Skeletal muscle cell (primary cell): ENCODE results near the gene ZSCAN20.

Experiments used
- DNase-seq: peaks from one replicate; pipeline ENCODE4 v3.0.0-alpha.2; 2010; ENCODE audit warnings: low read depth
- H3K4me3 ChIP-seq: 2 replicates; pipeline ENCODE4 v1.5.1; 2011; ENCODE audit warnings: low read depth, mild to moderate bottlenecking, control low read depth, low read length, moderate library complexity

Gene ZSCAN20

DNA sequence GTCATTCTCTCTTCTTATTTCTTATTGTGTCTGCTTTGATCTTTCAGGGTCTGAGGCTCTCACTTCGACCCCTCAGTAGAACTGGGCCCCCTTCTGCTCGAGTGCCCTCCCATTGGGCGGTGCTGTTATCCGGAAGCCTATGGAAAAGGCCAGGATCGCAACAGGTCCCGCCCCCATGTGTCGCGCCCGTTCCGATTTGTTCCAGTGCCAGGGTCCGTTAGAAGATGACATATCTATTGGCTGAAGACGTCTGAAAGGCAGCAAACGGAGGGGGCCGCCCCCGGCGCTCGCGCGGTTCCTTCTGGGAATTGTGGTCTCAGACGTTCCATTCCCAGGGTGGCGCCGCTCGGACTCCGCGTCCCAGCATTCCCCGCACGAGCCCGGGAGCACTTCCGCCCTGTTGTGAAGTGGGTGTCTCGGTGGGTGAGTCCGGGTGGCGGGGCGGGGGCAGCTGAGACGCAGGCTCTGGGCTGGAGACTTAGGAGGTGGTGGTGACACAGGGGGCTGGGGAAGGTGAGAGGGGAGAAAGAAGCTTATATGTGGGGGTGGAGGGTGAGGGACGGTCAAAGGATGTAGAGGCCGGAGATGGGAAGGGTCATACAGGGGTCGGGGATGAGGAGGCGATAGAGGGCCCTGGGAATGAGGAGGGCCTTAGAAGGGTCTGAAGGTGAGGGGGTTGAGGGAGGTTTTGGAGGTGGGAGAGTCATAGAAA lies at the start of gene ZSCAN20:
ZSCAN20 (plus strand) TSS at position 377 of the 712 bp plus-strand sequence. CDS start 6,644 bp downstream, outside the sequence.
- DNase-seq: peak; percentile 95
- peak within 1 kb of the TSS; percentile 73 for H3K4me3 ChIP-seq

DNA sequence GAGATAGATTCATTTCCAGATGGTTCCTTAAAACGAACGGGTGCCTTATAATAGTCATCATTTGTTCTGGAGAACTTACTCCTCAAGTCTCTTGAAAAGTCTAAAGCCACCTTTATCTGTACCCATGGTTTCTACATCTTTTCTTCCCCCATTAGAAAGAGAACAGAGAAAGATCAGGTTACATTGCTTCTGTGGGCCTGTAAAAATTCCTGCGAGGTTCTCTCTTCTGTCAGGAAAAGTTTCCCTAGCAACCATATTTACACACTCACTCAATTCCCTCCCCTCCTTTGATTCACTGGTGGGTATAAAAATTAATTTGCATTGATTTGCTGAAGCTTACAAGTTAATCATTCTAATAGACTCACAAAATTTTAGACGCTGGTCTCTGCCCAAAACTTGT lies 48.2 kb upstream of the ZSCAN20 start:
- H3K4me3 ChIP-seq: no peak overlapping the region
- no peak for DNase-seq

DNA sequence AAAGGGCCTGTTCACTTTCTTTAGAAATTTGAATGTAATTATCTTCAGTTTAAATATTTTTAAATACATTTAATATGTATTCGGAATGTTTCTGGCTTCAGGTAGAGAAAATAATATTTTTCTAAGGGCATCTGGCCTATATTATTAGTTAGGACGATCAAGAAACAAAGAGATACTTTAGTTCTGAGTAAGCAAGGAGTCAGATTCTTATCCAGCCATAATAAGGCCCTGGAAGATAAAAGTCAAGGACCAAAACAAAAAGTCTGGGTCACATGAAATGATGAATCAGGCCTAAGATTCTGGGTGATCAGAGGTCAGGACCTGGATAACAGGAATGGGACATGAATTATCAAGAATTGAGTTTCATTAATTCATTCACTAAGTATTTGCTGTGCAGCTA lies 47.8 kb upstream of the ZSCAN20 start:
- H3K4me3 ChIP-seq: no peak overlapping the region
- DNase-seq: no peak

DNA sequence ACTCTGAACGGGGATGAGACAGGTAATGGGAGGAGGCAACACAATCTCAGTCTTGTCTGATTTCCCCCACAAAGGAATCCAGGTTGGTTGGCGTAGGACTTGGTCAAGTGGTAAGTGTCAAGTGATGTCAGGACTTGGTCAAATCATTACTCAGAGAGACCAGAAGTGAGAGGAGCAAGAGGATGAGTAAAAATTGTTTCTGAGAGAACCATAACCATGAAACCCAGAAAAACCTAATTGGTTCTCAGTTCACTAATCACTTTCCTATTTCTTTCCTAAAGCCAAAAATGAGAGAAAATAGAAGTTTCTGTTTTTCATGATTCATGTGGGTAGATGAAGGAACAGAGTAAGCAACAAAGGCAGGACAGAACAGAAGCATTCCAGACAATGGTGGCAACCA lies 46.5 kb upstream of the ZSCAN20 start:
- DNase-seq: no peak
- H3K4me3 ChIP-seq: no peak overlapping the region

DNA sequence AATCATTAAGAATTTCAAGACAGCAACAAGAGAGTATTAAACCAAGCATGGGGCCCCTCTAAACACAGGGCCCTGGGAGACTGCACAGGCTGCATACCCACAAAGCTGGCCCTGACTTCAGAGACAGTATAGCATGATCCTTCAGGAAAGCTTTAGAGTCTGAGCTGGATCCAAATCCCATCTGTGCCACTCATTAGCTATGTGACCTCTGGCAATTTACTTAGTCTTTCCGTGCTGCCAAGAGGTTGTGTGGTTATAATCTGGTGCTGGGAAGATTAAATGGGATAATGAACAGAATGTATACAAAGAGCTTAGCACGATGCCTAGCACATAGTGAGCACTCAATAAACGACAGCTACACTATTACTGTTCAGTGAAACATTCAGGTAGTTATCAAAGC lies 45.5 kb upstream of the ZSCAN20 start:
- DNase-seq: no peak
- no peak overlapping the region for H3K4me3 ChIP-seq

DNA sequence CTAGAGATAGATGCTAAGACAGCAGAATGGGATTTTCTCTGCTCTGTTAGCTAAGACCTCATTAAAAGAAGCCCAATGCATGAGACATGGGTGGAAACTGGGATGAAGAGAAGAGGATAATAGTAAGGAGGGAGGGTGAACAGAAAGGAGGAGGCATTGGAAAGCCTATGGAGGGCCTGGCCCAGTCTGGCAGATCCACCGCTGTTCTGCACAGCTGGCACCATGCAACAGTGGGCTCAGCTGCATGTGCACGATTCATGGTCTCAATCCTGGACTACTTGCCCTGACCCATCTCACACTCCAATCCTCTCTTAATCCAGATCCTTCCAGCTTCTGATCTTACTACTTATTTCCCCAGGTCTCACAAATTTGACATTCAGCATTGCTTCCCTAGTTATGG lies 43.8 kb upstream of the ZSCAN20 start:
- no peak for DNase-seq
- H3K4me3 ChIP-seq: peak overlapping the region; percentile 67

DNA sequence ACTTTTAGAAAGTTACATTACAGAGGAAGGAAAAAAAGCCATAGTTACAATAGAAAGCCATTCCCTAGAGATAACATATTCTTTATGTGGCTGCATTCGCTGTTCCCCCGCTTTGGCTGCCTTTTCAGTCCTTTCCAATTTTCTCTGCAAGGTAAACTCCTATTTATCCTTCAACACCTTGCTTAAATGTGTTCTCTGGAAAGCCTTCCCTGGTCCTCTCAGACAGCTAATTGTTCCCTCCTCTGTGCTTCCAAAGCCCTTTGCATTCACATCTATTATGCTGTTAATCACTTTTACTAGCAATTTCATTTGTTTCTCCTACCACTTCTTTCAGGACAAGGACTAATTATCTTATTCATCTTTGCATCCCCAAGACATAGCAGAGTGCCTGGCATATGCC lies 43.1 kb upstream of the ZSCAN20 start:
- DNase-seq: no peak
- H3K4me3 ChIP-seq: peak overlapping the region; percentile 67

DNA sequence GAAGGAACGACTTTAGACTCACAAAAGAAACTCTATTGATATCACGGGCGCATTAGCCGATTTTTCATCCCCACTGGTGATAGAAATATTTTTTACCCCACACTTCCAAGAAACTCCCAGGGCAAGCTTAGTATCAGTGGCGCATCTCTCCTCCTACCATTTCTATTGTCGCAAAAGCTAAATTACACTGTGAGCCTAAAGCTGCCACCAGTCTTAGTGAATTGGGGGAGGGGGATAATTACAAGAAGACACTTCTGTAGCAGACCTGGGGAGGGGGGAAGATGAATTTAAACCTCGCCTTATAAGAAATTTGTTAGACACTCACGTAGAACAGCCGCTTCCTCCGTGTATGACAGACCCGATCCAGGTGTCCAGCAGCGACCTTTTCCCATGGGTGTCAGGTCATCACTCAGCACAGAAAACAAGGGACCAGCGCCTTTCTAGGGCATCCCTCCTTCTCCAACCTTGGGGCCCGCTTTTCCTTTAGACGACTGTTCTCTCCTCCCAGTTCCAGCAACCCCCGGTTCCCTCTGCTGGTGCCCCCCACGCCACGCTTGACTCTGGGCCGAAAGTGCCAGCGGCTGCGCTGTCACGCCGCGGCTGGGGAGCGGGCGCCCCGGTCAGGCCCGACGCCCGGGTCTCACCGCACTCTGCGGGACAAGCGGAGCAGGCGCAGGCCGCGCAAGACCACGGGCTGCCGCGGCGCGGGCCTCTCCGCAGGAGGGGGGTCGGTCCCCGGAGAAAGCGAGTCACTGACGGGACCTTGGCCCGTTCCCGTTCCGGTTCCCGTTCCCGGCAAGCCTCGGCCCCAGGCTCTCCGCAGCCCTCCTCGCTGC lies 42.4 kb upstream of the ZSCAN20 start:
- DNase-seq: no peak
- peak overlapping the region; percentile 67 for H3K4me3 ChIP-seq

DNA sequence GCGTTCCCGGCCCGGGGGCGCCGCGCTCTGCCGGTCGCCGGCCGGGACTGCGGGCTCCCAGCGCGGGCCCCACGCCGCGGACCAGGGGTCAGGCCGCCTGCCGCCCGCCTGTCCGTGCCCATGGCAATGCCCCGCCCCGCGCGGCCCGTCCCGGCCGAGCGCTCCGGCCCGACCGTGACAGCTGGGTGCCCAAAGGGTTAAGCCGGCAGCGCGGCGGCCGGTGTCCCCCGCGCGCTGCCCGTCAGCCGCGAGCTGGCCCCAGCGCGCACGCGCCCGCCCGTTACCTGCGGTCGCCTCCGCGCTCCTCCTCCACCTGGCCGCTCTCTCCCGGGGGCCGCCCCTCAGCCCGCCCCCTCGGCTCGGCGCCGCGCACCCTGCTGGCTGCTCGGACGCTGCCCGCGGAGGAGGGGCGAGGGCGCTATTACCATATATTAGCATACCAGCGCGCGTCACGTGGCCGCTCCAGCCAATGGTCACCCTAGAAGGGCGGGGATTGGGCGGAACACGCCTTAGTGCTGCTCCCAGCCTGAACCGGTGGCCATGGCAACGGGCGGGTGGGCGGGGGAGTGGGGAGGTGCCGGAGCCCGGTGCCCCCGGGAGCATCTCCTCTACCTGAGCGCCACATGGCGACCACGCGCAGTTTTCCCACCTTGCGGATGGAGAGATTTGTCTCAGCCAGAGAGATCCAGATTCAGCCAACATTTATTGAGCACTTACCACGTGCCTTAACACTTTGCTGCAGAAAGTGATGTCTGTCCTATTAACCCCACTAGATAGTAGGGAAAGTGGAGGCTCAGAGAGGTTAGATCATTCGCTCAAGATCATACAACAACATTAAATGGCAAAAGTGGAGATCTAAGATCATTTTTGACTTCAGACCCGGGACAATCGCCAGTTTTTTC lies 41.5 kb upstream of the ZSCAN20 start, which contains the start of gene PHC2:
PHC2 (minus strand) TSS at position 404 of the 902 bp plus-strand sequence. CDS start 55,556 bp downstream, outside the sequence.
- H3K4me3 ChIP-seq: peak within 1 kb of the TSS; percentile 67
- DNase-seq: peak; percentile 90

DNA sequence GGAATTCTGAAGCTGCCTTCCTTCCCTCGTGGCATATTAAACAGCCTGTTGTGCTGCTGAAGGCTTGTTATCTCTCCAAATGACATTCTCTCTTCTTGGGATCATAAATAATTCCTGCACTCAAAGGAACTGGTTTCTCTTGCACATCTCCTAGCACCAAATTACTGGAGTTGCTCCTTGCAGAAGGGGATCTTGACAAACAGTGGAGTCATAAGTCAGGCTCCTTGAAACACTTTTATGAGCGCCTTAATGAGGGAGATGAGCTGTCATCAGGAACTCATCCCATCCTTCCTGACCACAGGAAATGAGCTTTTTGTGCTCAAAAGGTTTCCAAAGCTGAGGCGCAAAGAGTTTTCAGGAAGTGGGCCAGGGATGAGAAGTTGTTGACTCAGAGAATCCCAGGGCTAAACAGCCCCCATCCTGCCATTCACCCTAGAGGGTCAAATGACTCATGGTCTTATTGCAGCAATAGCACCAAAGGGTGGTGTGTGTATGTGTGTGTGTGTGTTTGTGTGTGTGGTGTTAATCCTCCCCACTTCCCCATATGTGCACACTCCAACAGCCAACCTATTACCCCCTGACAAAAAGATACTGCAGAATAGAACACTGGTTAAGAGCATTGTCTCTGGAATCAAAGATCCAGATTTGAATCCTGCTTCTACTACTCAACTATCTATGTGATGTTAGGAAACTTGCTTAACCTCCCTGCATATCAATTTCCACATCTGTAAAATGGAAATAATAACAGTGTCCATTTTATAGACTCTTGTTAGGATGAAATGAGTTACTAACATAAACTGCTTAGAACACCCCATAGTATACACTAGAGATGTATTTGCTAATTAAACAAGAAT lies 38.7 kb upstream of the ZSCAN20 start:
- no peak overlapping the region for H3K4me3 ChIP-seq
- peak; percentile 100 for DNase-seq

DNA sequence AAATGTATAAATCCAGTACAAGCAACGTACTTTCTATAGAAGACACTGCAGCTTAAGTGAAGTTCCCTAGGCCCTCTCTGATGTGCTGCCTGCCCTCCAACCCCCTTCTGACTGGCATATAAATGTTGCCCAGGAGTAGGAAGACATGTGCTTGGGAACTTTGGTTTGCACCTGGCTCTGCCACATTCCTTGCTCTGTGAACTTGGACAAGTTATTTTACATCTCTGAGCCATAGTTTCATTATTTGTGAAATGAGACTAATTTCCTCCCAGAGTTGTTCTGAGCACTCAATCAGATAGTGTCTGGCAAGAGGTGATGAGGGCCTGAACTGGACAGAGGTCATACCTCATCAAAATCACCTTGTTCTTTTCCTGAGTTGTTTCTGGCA lies 38.1 kb upstream of the ZSCAN20 start:
- H3K4me3 ChIP-seq: no peak overlapping the region
- no peak for DNase-seq

DNA sequence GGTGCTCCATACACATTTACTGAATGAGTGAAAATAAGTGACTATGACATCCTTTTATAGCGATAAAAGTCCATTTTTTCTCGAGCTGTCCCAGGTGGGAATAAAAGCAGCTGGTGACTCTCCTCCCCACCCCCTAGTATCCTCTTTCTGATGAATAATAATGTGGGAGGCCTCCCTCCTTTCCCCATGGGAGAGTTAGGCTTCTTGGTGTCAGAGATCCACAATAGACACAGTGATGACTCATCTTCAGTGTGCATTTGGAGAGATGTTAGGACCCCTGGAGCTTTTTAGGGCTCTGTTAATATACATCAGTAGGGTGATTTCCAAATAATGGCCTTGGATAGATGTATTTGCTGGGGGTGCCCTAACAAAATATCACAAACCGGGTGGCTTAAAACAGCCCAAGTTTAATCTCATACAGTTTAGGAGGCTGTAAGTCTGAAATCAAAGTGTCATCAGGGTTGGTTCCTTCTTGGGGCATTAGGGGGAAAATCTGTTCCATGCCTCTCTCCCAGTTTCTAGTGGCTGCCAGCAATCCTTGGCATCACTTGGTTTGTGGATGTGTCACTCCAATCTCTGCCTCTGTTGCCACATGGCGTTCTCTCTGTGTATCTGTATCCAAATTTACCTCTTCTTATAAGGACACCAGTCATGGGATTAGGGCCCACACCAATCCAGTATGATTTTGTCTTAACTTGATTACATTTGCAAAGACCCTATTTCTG lies 37.2 kb upstream of the ZSCAN20 start:
- DNase-seq: peak; percentile 88
- H3K4me3 ChIP-seq: no peak overlapping the region

DNA sequence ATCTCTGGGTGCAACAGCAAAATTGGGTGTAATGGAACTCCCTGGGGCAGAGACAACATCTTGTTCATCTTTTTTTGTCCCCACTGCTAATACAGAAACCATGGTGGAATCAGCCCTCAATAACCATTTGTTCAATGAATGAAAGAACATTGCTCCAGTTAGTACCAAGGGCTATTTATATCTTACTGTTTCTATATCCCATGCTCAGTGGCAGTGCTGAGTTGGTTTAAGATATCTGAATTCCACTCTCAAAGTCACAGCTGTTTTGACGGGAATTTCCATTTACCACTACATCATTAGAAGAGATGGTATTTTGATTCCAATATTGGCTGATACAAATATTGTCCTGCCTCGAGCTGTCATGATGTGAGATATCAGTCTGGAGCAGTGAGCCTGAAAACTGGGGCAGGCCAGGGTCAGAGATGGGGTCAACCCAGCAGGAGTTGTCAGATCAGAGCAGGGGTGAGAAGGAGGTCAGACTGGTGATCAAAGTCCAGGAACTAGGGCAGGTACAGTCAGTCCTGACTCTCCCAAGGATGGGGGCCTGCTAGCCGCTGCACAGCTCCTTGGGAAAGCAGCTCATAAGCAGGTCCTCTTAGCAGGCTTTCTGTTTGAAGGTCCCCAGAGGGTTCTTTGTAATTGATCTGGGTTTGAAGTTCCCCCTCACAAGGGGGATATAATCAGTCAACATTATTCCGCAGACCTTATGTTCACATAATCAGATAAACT lies 35.7 kb upstream of the ZSCAN20 start:
- no peak for DNase-seq
- no peak overlapping the region for H3K4me3 ChIP-seq

DNA sequence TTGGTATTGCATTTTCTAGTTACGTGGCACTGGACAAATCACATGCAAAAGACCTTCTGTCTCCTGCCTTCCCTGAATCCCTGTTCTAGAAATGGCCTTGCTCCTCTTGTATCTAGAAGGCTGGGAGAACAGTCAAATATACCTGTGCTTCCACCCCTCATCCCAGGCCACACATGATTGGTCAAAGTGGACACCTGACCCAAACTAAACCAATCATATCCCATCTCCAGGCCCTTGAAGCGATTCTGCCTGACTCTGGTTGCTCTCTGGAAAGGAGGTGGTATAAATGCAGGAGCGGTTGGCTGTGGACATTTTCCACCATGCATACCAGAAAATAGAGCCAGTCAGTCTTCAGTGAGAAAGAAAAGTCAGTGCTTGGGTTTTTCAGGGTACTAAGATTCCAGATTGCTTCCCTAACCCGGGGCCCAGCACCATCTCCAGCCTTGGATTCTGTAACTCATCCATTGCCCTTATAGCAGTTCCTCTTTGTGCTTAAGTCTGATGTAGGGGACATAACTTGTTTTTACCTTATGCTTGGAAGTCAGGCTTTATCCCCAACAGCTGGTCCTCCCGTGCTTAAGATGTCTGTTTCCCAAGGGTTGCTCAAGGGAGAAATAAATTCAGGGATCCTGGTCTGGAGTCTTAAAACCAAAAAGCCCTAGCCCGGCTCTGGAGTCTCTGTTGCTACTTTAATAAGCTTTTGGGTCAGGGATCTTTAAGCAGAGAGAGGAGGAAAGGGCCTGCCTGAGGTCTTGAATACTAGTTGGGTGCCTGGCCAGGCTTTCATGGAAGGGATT lies 33.9 kb upstream of the ZSCAN20 start:
- no peak for DNase-seq
- H3K4me3 ChIP-seq: no peak overlapping the region

DNA sequence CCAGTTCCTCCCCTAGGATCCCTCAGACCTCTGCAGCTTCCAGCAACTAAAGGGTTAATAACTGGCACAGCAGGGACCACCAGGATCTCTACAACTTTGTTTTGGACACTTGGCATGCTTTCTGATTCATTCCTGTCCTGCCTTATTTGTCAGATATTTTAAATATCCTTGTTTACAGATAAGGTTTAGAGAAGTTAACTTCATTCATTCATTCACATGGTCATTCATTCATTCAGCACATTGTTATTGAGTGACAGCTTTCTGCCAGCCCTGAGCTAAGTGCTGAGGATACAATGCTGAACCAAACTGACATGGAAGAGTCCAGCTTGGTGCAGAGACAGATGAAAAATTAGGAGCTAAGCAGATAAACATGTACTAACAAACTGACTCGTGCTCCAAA lies 32.8 kb upstream of the ZSCAN20 start:
- H3K4me3 ChIP-seq: no peak overlapping the region
- DNase-seq: no peak

DNA sequence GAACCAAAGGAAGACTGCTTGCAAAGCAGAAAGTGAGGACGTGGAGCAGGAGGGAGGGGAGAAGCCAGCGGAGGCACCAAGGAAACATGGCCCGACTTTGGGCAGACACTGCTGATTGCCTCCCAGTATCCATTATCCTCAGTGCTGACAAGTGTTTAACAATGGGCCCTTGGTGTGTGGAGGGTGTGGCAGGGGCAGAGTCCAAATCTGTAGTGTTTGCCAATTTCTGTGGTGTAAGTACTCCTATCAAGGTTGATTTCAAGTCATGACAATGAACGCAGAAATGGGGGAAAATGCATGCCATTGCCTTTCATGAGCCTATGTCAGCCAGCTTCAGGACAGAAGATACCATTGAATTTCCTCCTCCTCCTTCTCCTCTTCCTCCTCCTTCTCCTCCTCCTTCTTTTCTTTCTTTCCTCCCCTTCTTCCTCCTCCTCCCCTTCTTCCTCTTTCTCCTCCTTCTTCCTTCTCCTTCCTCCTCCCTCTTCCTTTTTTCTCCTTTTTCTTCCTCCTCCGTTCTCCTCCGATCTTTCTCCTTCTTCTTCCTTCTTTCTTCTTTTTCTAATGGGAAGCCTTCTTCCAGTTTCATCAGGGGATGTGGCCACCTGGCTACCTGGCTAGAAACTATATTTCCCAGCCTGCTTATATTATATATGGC lies 31.2 kb upstream of the ZSCAN20 start:
- no peak overlapping the region for H3K4me3 ChIP-seq
- DNase-seq: no peak
